OCI-LY3 (cell line): ENCODE results near the gene CABLES1.

Experiments
- H2AFZ ChIP-seq: fragments of 200-600, 300-600 bp; shearing (Covaris generic); 2 replicates; pipeline ENCODE4 v1.6.0; 2014; ENCODE audit warnings: antibody characterized with exemption, low read depth, low read length
- H3K27ac ChIP-seq: fragments of 200-600, 300-600 bp; sonication (generic); 2 replicates; pipeline ENCODE4 v1.5.1; 2014; ENCODE audit warnings: mild to moderate bottlenecking, low read length, moderate library complexity, mixed read lengths
- H3K27me3 ChIP-seq: fragments of 200-600, 300-600 bp; sonication (generic); 2 replicates; pipeline ENCODE4 v1.6.1; 2014; ENCODE audit warnings: low read depth, low read length, mixed read lengths
- H3K36me3 ChIP-seq: fragments of 200-600, 300-600 bp; sonication (generic); replicated peaks from 2 replicates; pipeline ENCODE3; 2014; ENCODE audit warnings: low read depth, low read length, mixed read lengths
- H3K4me1 ChIP-seq: fragments of 300-600, 200-600 bp; sonication (generic); 2 replicates; pipeline ENCODE4 v1.6.1; 2014; ENCODE audit warnings: low read length, mixed read lengths
- H3K4me2 ChIP-seq: fragments of 200-600, 300-600 bp; sonication (generic); 2 replicates; pipeline ENCODE4 v1.6.1; 2014; ENCODE audit warnings: low read length, mixed read lengths
- H3K4me3 ChIP-seq: fragments of 300-600, 200-600 bp; sonication (generic); 2 replicates; pipeline ENCODE4 v1.5.1; 2014; ENCODE audit warnings: antibody characterized with exemption, mild to moderate bottlenecking, low read length, moderate library complexity
- H3K79me2 ChIP-seq: fragments of 300-600, 200-600 bp; shearing (Covaris generic); 2 replicates; pipeline ENCODE4 v1.6.1; 2014; ENCODE audit warnings: mild to moderate bottlenecking, low read length, mixed read lengths
- H3K9ac ChIP-seq: fragments of 300-600, 200-600 bp; shearing (Covaris generic); 2 replicates; pipeline ENCODE4 v1.6.0; 2014; ENCODE audit warnings: mild to moderate bottlenecking, low read length, moderate library complexity
- H3K9me3 ChIP-seq: fragments of 200-600, 300-600 bp; shearing (Covaris generic); 2 replicates; pipeline ENCODE4 v1.6.1; 2014; ENCODE audit warnings: low read length, mixed read lengths; ENCODE audit not compliant: insufficient read depth
- H4K20me1 ChIP-seq: fragments of 200-600, 300-600 bp; sonication (generic); 2 replicates; pipeline ENCODE4 v1.6.1; 2016; ENCODE audit warnings: low read length, mixed read lengths; ENCODE audit not compliant: insufficient read depth
- CTCF ChIP-seq: fragments of 200-600, 300-600 bp; sonication (generic); IDR thresholded peaks from 2 replicates; pipeline ENCODE4 v1.5.1; 2014; ENCODE audit warnings: antibody characterized with exemption, low read length, low read depth
- EZH2phosphoT487 ChIP-seq: fragments of 200-600 bp; shearing (Covaris generic); IDR thresholded peaks from 2 replicates; pipeline ENCODE4 v1.6.1; 2018; ENCODE audit warnings: antibody characterized with exemption, mixed run types, low read depth

The CABLES1 gene

GRCh38 chr18:23280844-23281243, 145.6 kb downstream of the CABLES1 start:
- H3K4me3 ChIP-seq: no peak overlapping the region
- peaks cover 8% of the 10 kb centered on the region for H3K36me3 ChIP-seq
- no peaks in the 10 kb centered on the region for H4K20me1 ChIP-seq
- H3K4me2 ChIP-seq: no peak overlapping the region
- H3K27me3 ChIP-seq: no peaks in the 10 kb centered on the region
- TF ChIP-seq EZH2phosphoT487 (no peak), CTCF (no peak)
- H3K9me3 ChIP-seq: peaks cover 7% of the 10 kb centered on the region; the same call in 1 of the 2 replicates
- no peak overlapping the region for H3K27ac ChIP-seq
- H3K9ac ChIP-seq: no peak overlapping the region
- H3K4me1 ChIP-seq: peaks cover 6% of the 10 kb centered on the region
- no peaks in the 10 kb centered on the region for H3K79me2 ChIP-seq
- no peak overlapping the region for H2AFZ ChIP-seq

- H3K79me2 ChIP-seq: no peaks in the 10 kb centered on the region
- H4K20me1 ChIP-seq: no peaks in the 10 kb centered on the region
- no peak overlapping the region for H3K9ac ChIP-seq
- H3K9me3 ChIP-seq: peaks cover 7% of the 10 kb centered on the region; the same call in 1 of the 2 replicates
- H3K4me2 ChIP-seq: no peak overlapping the region
- TF ChIP-seq EZH2phosphoT487 (no peak), CTCF (no peak)
- no peak overlapping the region for H3K27ac ChIP-seq
- no peaks in the 10 kb centered on the region for H3K27me3 ChIP-seq
- H3K36me3 ChIP-seq: peaks cover 8% of the 10 kb centered on the region
- no peak overlapping the region for H3K4me3 ChIP-seq
- no peak overlapping the region for H2AFZ ChIP-seq
- peaks cover 6% of the 10 kb centered on the region for H3K4me1 ChIP-seq
Observed at GRCh38 chr18:23281626-23282436, 146.5 kb downstream of the CABLES1 start.

- H3K4me2 ChIP-seq: no peak overlapping the region
- H3K27me3 ChIP-seq: no peaks in the 10 kb centered on the region
- H3K36me3 ChIP-seq: peaks cover 6% of the 10 kb centered on the region
- H4K20me1 ChIP-seq: no peaks in the 10 kb centered on the region
- H3K27ac ChIP-seq: no peak overlapping the region
- no peak overlapping the region for H3K9ac ChIP-seq
- H3K4me3 ChIP-seq: no peak overlapping the region
- H3K79me2 ChIP-seq: no peaks in the 10 kb centered on the region
- H3K4me1 ChIP-seq: peaks cover 6% of the 10 kb centered on the region
- no peak overlapping the region for H2AFZ ChIP-seq
- peaks cover 5% of the 10 kb centered on the region; the same call in 1 of the 2 replicates for H3K9me3 ChIP-seq
- TF ChIP-seq CTCF: no peak
- no peak for TF ChIP-seq EZH2phosphoT487
Observed at GRCh38 chr18:23282437-23282781, 147.1 kb downstream of the CABLES1 start.

- Histone ChIP-seq H3K4me2 (no peak overlapping the region), H3K27ac (no peak overlapping the region), H3K36me3 (no peaks in the 10 kb centered on the region), H3K4me3 (no peak overlapping the region), H3K9ac (no peak overlapping the region), H2AFZ (no peak overlapping the region), H3K9me3 (no peaks in the 10 kb centered on the region), H3K27me3 (no peaks in the 10 kb centered on the region), H3K79me2 (no peaks in the 10 kb centered on the region), H4K20me1 (no peaks in the 10 kb centered on the region), H3K4me1 (peaks cover 6% of the 10 kb centered on the region)
- TF ChIP-seq CTCF: no peak
- no peak for TF ChIP-seq EZH2phosphoT487
Observed at GRCh38 chr18:23283916-23284430, 148.7 kb downstream of the CABLES1 start.
